Activated CD4-positive, alpha-beta T cell treated with anti-CD3 and anti-CD28 coated beads, Interleukin-2, amount 10 ng/mL, durations not matched to agents 7 days and 5 days (primary cell): Measurements from ENCODE around the gene CETN1. TPM values are rescaled to one million over a fixed set of nuclear protein-coding genes. Genes with fewer than 3 reads are reported as not detected.

Experiments used
- CTCF ChIA-PET: fragments of 350-600 bp; sonication (Branson Sonifier 250); formaldehyde crosslinking; loops from one replicate; lab custom pipeline; 2021; ENCODE audit warnings: antibody characterized with exemption; lab: Charles Lee
- POLR2A ChIA-PET: fragments of 350-600 bp; sonication (Branson Sonifier 250); formaldehyde crosslinking; loops from one replicate; lab custom pipeline; 2021; ENCODE audit warnings: antibody characterized with exemption; lab: Charles Lee
- DNase-seq: peaks from one replicate; pipeline ENCODE4 v3.0.0-alpha.2; 2020
- H3K27ac Mint-ChIP-seq: one replicate; pipeline ENCODE4 v1.8.0; 2021; ENCODE audit warnings: mild to moderate bottlenecking, moderate library complexity, mixed read lengths
- H3K27me3 Mint-ChIP-seq: one replicate; pipeline ENCODE4 v1.8.0; 2021; ENCODE audit warnings: mixed read lengths
- H3K36me3 Mint-ChIP-seq: one replicate; pipeline ENCODE4 v1.8.0; 2021; ENCODE audit warnings: low read depth, mixed read lengths
- H3K4me1 Mint-ChIP-seq: one replicate; pipeline ENCODE4 v1.8.0; 2021; ENCODE audit warnings: mixed read lengths
- H3K4me3 Mint-ChIP-seq: one replicate; pipeline ENCODE4 v1.8.0; 2021; ENCODE audit warnings: mild to moderate bottlenecking, moderate library complexity, mixed read lengths
- H3K9me3 Mint-ChIP-seq: one replicate; pipeline ENCODE4 v1.8.0; 2021; ENCODE audit warnings: mixed read lengths
- total RNA-seq, 2 experiments: library from RNA; stranded (reverse); gene quantifications; one replicate each; pipeline ENCODE4 v1.2.3, GENCODE V29; 2021

CETN1 gene
- total RNA-seq, 2 experiments from 2014 or later: not detected

DNA sequence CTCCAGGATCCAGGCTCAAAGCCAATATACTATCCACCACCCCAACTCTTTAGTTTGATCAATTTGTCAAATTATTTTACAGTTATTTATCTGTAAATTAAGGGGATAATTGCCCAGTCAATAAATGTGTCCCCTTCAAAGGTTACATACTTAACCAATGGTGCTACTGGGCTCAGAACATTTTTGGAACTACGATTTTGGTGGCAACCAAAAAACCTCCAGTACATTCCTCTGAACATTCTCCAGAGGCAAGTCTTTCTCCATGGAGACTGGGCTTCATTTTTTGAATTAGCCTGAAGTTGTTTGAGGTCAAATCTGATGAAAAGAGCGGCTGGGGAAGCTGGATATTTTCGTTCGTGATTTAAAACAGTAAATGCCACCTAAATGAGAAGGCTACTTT lies 14.9 kb downstream of the CETN1 start:
- peaks cover 13% of the 10 kb centered on the region for H3K4me1 Mint-ChIP-seq
- ChIA-PET CTCF (no interaction called here), POLR2A (no interaction called here)
- no peak for DNase-seq
- no peaks in the 10 kb centered on the region for H3K36me3 Mint-ChIP-seq
- no peak overlapping the region for H3K27ac Mint-ChIP-seq
- H3K4me3 Mint-ChIP-seq: no peak overlapping the region
- H3K27me3 Mint-ChIP-seq: peaks cover 29% of the 10 kb centered on the region
- no peaks in the 10 kb centered on the region for H3K9me3 Mint-ChIP-seq

DNA sequence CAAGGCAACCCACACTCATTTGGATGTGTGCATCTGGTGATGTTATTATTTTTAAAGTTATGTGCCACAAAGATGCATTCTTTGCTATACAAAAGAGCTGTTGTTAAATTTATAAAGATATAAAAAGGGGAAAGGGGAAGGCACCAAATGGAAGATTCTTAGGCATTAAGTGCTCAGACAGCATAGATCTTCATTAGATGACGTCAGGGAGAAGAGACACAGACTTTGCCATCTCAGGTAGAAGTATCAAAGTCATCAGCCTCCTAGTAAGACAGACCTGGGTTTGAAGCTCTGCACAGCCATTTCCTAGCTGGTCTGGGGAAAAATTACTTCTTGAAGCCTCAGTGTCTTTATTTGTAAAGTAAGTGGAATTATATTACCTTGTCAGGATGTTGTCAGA lies 15.4 kb downstream of the CETN1 start:
- Mint-ChIP-seq H3K27me3 (peaks cover 32% of the 10 kb centered on the region), H3K4me3 (no peak overlapping the region), H3K4me1 (peaks cover 13% of the 10 kb centered on the region), H3K27ac (no peak overlapping the region), H3K36me3 (no peaks in the 10 kb centered on the region), H3K9me3 (no peaks in the 10 kb centered on the region)
- ChIA-PET CTCF (no interaction called here), POLR2A (no interaction called here)
- DNase-seq: no peak

DNA sequence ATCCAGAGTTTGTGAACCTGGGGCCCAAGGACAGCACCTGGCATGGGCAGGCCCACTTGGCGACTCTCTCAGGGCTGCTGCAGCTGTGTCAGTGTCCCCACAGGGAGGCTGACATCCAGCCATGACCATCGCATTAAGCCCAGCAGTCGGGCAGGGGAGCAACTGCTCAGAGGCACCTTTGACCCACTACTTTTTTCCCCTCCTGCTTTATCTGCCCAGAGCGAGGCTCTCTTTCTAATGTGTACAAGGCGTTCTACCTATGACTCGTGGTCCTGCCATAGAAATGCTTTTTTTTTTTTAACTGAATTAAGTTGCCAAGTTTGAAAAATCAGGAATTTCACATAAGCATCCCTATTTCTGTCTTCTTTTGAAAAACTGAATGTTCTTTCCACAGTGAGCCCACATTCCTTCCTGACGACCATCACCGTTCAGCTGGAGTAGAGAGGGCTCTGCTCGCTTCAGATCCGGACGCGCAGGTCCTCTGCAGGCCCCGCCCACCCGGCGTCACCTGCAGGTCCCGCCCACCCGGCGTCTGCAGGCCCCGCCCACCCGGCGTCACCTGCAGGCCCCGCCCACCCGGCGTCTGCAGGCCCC lies 16.2 kb downstream of the CETN1 start:
- Mint-ChIP-seq H3K36me3 (no peaks in the 10 kb centered on the region), H3K4me1 (peaks cover 13% of the 10 kb centered on the region)
- POLR2A ChIA-PET: no interaction called here

DNA sequence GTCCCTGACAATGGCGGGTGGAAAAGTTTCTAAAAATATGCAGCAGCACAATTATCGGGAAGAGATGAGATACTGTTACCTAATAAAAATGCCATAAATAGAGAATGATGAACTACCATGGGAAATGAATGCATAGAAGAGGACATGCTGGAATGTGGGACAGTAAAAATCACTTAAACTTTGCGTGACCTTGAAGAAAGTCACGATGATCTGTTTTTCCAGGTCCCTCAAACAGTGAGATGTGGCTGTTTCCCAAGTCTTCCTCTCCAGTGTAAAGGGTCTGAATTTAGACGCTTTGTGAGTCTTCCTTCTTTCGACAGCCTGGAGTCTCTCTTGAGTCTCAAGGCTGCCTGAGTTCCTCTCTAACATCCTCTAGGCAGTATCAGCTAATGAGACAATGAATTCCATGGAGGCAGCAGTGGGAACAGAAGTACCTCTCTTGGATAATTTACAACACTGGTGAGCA lies 18.0 kb downstream of the CETN1 start:
- Mint-ChIP-seq H3K36me3 (no peaks in the 10 kb centered on the region), H3K27ac (no peak overlapping the region), H3K4me3 (no peak overlapping the region), H3K27me3 (peaks cover 40% of the 10 kb centered on the region), H3K4me1 (peaks cover 13% of the 10 kb centered on the region), H3K9me3 (no peaks in the 10 kb centered on the region)
- DNase-seq: no peak
- ChIA-PET CTCF (no interaction called here), POLR2A (no interaction called here)

More for the DNA sequence above, 16.2 kb downstream of the CETN1 start:
- Mint-ChIP-seq H3K27me3 (peaks cover 32% of the 10 kb centered on the region), H3K9me3 (no peaks in the 10 kb centered on the region), H3K27ac (no peak overlapping the region), H3K4me3 (no peak overlapping the region)
- no peak for DNase-seq
- CTCF ChIA-PET: interaction anchor here (0.6 kb wide), 1 partner anchor 1987 kb away, joined by 3 read pairs; no protein-coding TSS in a partner anchor

DNA sequence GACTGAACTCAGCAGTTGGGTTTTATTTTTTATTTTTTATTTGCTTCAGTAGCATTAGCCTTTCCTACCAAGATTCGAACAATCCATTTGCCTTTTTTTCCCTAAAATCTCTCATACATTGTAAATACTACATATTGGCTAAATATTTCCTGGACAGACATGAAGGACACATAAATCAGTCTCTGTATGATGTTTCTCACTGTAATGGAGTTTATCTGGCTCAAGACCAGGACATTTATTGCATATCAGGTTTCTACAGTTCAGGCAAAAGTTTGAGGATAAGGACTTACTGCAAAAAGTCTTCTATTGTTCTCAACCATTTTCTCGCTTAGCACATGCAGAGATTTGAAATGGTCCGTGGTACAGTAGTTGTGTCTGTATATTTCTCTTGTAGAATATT lies 19.9 kb downstream of the CETN1 start:
- ChIA-PET CTCF (no interaction called here), POLR2A (no interaction called here)
- no peak for DNase-seq
- H3K36me3 Mint-ChIP-seq: no peaks in the 10 kb centered on the region
- H3K9me3 Mint-ChIP-seq: no peaks in the 10 kb centered on the region
- H3K4me3 Mint-ChIP-seq: no peak overlapping the region
- peaks cover 29% of the 10 kb centered on the region for H3K27me3 Mint-ChIP-seq
- H3K4me1 Mint-ChIP-seq: peaks cover 13% of the 10 kb centered on the region
- no peak overlapping the region for H3K27ac Mint-ChIP-seq

DNA sequence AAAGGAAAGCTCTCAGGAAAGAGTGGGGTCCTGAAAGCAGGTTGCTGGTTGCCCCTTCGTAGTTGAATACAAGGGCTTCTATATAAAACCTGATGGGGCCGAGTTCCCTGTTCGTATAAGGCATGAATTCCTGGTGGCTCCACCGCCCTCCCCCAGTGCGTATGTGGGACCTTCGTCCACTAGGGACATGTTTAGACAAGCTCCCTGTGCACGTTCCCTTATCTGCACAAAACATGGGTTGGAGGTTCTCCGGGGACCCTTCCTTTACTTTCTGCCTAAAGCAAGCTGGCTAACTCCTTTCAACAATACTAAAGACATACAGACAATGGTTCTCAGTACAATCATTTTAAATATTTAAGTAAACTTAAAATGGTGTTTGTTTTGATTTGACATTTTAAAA lies 24.6 kb downstream of the CETN1 start:
- ChIA-PET POLR2A (no interaction called here), CTCF (no interaction called here)
- no peak for DNase-seq
- Mint-ChIP-seq H3K9me3 (no peaks in the 10 kb centered on the region), H3K36me3 (no peaks in the 10 kb centered on the region), H3K27ac (no peak overlapping the region), H3K27me3 (peaks cover 16% of the 10 kb centered on the region), H3K4me3 (no peak overlapping the region), H3K4me1 (no peaks in the 10 kb centered on the region)

DNA sequence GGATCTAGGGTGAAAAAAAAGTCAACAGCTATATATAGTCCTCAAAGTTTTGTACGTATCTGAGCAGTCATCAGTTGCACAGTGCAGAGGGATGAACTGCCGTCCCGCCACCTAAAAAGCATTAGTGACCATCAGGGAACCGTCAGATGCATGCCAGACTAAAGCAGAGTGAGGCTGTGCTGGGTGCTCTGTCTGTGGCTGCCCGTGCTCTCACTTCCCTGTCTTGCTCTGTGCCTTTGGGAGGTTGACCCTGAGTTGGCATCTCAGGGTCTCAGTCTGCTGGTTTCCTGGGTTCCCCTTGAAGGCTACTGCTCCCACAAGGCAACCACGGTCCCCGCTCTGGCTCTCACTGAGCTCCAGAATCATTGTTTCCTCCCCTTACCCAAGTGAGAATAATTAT lies 27.8 kb downstream of the CETN1 start:
- DNase-seq: no peak
- POLR2A ChIA-PET: no interaction called here
- Mint-ChIP-seq H3K4me1 (no peaks in the 10 kb centered on the region), H3K36me3 (no peaks in the 10 kb centered on the region), H3K4me3 (no peak overlapping the region), H3K9me3 (no peaks in the 10 kb centered on the region), H3K27ac (no peak overlapping the region), H3K27me3 (peaks cover 4% of the 10 kb centered on the region)
- CTCF ChIA-PET: interaction anchor here (1.0 to 1.4 kb wide), 2 partner anchors 16 to 231 kb away, joined by 3 read pairs; no protein-coding TSS in a partner anchor

DNA sequence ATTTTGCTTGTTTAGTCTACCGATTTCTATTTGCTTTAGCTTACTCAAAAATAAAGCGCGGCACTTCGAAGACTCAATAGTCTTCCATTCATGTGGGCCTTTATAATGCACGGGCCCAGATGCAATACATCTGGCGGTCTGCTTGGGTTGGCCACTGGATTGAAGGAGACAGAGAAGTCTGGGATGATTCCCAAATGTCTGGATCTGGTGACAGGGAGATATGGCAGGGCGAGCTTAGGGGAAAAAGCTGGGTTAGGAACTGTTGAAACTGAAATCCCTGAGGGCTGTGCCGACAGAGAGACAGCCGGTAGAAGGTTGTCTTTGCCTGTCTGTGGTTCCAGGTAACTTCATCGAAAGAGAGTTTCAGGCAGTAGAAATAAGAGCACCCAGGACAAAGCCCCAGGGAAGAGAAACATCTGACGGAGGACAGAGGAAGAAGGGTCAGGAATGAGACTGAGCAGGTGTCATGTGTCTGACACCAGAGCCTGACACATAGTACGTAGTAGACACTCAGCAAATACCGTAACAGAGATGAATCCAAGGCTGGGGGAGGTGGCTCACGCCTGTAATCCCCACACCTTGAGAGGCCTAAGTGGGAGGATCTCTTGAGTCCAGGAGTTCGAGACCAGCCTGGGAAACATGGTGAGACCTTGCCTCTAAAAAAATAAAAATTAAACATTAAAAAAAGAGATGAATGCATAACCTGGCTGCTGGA lies 30.2 kb downstream of the CETN1 start:
- DNase-seq: no peak
- Mint-ChIP-seq H3K9me3 (no peaks in the 10 kb centered on the region), H3K36me3 (no peaks in the 10 kb centered on the region), H3K4me1 (no peaks in the 10 kb centered on the region), H3K4me3 (no peak overlapping the region), H3K27ac (no peak overlapping the region), H3K27me3 (peaks cover 2% of the 10 kb centered on the region)
- ChIA-PET CTCF (interaction anchor here (0.7 kb wide), 1 partner anchor 14 kb away, joined by 3 read pairs; no protein-coding TSS in a partner anchor), POLR2A (no interaction called here)

DNA sequence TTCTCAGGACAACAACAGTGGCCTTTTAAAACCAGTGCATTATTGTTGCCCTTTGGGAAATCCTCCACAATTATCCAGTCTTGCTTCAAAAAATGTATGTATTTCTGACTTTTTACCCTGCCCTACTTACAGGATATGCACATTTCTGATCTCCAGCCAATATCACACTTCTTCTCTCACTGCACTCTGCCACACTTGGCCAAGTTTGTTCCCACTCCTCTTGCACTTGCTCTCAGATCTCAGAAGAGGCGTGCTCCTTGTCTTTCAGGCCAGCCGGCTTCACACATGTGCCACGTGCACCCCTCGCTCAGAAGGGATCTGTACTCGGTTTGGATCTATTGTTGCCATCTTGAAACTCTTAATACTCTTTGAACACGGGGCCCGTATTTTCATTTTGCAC lies 32.0 kb downstream of the CETN1 start:
- Mint-ChIP-seq H3K9me3 (no peaks in the 10 kb centered on the region), H3K4me3 (no peak overlapping the region), H3K27ac (no peak overlapping the region), H3K27me3 (peaks cover 7% of the 10 kb centered on the region), H3K36me3 (no peaks in the 10 kb centered on the region), H3K4me1 (no peaks in the 10 kb centered on the region)
- ChIA-PET CTCF (no interaction called here), POLR2A (no interaction called here)
- DNase-seq: no peak

DNA sequence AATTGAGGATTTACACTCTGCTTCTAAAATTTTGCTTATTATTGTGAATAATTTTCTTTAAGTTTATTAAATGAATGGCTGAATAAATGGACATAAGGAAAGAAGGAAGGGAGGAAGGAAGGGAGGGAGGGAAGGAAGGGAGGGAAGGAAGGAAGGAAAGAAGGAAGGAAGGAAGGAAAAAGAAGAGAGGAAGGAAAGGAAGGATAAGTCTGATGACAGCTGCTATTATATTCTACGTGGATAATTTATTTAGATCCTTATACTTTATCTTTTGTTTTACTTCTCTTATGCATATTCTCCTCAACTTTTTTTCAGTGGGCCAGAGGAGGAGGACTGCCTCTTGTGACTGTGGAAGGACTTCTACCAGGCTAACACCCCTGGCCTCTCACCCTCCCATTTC lies 34.0 kb downstream of the CETN1 start:
- ChIA-PET CTCF (no interaction called here), POLR2A (no interaction called here)
- DNase-seq: no peak
- no peaks in the 10 kb centered on the region for H3K4me1 Mint-ChIP-seq
- H3K27me3 Mint-ChIP-seq: peaks cover 12% of the 10 kb centered on the region
- no peaks in the 10 kb centered on the region for H3K36me3 Mint-ChIP-seq
- no peak overlapping the region for H3K4me3 Mint-ChIP-seq
- H3K27ac Mint-ChIP-seq: no peak overlapping the region
- H3K9me3 Mint-ChIP-seq: no peaks in the 10 kb centered on the region

DNA sequence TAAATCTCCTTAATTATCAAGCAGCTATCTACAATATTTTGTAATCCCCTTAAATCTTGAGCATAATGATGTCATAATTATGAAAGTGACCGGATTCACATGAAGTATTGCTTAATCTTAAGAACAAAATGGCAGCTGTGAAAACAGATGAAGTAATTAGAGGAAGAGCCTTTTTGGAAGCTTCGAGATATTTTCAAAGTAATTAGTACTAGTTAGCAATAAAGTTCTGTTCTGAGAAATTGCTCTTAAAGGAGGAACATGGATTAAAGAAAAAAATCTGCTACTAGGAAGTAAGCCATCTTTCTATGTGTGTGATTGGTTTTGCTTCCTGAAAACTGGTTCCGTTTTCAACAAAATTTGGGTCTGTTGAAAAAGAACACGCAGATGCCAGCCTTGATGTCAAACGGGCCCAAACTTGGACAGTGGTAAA lies 34.9 kb downstream of the CETN1 start:
- ChIA-PET CTCF (no interaction called here), POLR2A (no interaction called here)
- Mint-ChIP-seq H3K27ac (no peak overlapping the region), H3K27me3 (peaks cover 12% of the 10 kb centered on the region), H3K4me1 (no peaks in the 10 kb centered on the region), H3K9me3 (no peaks in the 10 kb centered on the region), H3K36me3 (no peaks in the 10 kb centered on the region), H3K4me3 (no peak overlapping the region)
- DNase-seq: no peak

DNA sequence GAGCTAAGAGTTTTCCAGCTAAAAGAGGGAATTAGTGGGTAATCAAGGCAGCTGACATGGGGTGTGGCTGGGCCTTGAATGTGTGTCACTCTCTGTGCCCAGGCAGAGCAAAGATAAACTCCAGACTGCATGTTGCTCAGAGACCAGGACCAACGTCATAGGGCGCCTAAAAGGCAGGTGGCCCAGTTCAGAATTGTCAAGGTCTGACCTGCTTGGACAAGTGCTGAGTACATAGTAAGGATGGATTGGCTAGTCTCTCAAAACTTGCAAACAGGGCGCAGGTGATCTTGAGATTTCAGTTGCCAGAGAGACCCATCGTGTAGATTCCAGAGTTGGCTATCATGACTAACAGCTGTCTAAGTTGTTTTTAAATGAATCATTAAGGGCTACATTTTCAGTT lies 35.6 kb downstream of the CETN1 start:
- Mint-ChIP-seq H3K36me3 (no peaks in the 10 kb centered on the region), H3K4me1 (no peaks in the 10 kb centered on the region), H3K9me3 (no peaks in the 10 kb centered on the region), H3K27me3 (peaks cover 16% of the 10 kb centered on the region), H3K4me3 (no peak overlapping the region), H3K27ac (no peak overlapping the region)
- POLR2A ChIA-PET: no interaction called here
- CTCF ChIA-PET: no interaction called here
- DNase-seq: no peak

DNA sequence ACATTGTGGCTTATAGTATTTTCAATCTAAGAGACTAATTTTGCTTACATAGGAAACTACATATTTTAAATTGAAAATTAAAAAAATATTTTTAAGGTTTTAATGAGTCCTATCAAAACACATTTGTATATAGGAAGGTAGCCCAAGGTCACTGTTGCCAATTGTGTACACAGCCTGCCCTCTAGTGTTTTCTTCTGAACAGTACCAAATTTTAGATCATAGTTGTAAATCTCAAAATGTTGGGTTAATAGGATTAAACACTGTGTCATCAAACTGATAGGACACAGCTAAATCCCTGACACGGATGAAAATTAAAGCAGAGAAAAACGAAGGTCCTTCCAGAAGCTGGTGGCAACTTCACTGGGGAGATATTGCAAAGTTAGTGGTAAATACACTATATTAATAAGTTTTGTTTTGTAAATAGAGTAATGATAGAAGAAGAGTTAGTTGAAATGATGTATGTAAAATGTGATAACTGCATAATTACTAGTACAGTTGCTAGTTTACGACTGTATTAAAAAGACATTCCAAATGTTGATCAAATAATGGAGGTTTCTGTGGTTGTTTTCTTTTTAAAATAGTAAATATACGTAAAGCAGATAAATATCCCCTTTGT lies 36.3 kb downstream of the CETN1 start:
- H3K4me3 Mint-ChIP-seq: no peak overlapping the region
- H3K9me3 Mint-ChIP-seq: no peaks in the 10 kb centered on the region
- no peaks in the 10 kb centered on the region for H3K36me3 Mint-ChIP-seq
- no peak overlapping the region for H3K27ac Mint-ChIP-seq
- ChIA-PET POLR2A (no interaction called here), CTCF (no interaction called here)
- H3K27me3 Mint-ChIP-seq: peaks cover 14% of the 10 kb centered on the region
- peak; percentile 22 for DNase-seq
- H3K4me1 Mint-ChIP-seq: no peaks in the 10 kb centered on the region
